ENCODE measurements around the gene L3MBTL4.

DNA sequence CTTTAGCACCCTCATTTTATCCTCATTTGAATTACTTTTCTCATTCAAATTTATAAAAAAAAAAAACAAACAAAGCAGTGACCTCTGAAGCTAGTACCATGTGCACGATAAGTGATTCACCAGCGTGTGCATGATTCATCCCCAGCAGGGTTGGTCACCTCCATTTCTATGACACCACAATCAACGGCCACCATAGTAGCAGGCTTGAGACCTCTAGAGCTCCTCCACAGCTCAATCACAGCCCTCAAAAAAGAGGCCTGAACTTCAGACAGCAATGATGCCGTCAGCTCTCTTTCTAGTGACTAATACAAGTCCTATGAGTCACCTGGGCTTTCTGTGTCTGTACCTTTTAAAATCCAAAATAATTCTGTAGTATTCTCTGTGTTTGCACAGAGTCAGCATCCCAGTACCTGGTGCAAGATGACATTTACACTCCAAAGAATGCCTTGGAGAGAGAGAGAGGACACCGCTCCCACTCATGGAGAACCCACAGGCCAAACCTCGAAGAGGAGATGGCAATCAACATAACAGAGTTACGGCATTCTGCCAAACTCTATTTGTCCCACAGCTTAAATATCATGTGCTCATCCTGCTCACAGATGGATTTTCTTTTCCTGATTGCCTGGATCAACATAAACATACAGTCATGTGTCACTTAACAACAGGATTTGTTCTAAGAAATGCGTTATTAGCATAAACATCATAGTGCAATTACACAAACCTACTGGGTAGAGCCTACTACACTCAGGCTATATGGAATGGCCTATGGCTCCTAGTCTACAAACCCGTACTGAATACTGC, 58.7 kb downstream of the L3MBTL4 start:
- TF ChIP-seq, protein P1, sequence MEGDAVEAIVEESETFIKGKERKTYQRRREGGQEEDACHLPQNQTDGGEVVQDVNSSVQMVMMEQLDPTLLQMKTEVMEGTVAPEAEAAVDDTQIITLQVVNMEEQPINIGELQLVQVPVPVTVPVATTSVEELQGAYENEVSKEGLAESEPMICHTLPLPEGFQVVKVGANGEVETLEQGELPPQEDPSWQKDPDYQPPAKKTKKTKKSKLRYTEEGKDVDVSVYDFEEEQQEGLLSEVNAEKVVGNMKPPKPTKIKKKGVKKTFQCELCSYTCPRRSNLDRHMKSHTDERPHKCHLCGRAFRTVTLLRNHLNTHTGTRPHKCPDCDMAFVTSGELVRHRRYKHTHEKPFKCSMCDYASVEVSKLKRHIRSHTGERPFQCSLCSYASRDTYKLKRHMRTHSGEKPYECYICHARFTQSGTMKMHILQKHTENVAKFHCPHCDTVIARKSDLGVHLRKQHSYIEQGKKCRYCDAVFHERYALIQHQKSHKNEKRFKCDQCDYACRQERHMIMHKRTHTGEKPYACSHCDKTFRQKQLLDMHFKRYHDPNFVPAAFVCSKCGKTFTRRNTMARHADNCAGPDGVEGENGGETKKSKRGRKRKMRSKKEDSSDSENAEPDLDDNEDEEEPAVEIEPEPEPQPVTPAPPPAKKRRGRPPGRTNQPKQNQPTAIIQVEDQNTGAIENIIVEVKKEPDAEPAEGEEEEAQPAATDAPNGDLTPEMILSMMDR (IDR thresholded peaks at IDR 0.05; ENCODE audit: poor library complexity) = no peak
- no peak for TF ChIP-seq EZH2 (IDR thresholded peaks at IDR 0.05; ENCODE audit: borderline replicate concordance)
- no peak for TF ChIP-seq EZH2phosphoT487 (IDR thresholded peaks at IDR 0.05; ENCODE audit: low read depth, severe bottlenecking, unreplicated experiment)

Data from hepatocyte (in vitro differentiated cells).